CD4-positive, alpha-beta T cell treated with Interferon gamma for 1 hour (primary cell): ENCODE measurements around the gene ALDH2.
"Not testable (repeated sequence)": the region's sequence is repeated elsewhere in the genome, so short reads cannot be mapped to it uniquely, and the experiment has no call there.

Experiments
- DNase-seq: peaks from one replicate; pipeline ENCODE4 v3.0.0-alpha.2; 2020

Gene ALDH2

GRCh38 chr12:111828338-111828979, 61.7 kb downstream of the ALDH2 start:
- DNase-seq: no peak

GRCh38 chr12:111829635-111830034, 62.9 kb downstream of the ALDH2 start:
- DNase-seq: not testable (repeated sequence)

- DNase-seq: peak; percentile 28
Measured at GRCh38 chr12:111834740-111835386, 68.1 kb downstream of the ALDH2 start.

- DNase-seq: not testable (repeated sequence)
Measured at GRCh38 chr12:111835531-111836181, 68.9 kb downstream of the ALDH2 start.

GRCh38 chr12:111838353-111838752, 71.6 kb downstream of the ALDH2 start:
- DNase-seq: no peak

- DNase-seq: no peak
Measured at GRCh38 chr12:111840807-111841206, 74.1 kb downstream of the ALDH2 start.

- DNase-seq: no peak
Measured at GRCh38 chr12:111841236-111841749, 74.6 kb downstream of the ALDH2 start.

- DNase-seq: peak; percentile 95
Measured at GRCh38 chr12:111841750-111842555, 75.2 kb downstream of the ALDH2 start, which contains the start of gene MAPKAPK5. Gene MAPKAPK5, plus strand, starts transcription at chr12:111842228. Its CDS starts 506 bp downstream, at chr12:111842734.

- DNase-seq: no peak
Measured at GRCh38 chr12:111842556-111843396, 76.0 kb downstream of the ALDH2 start.

- DNase-seq: no peak
Measured at GRCh38 chr12:111846016-111846415, 79.3 kb downstream of the ALDH2 start.

GRCh38 chr12:111850526-111850925, 83.8 kb downstream of the ALDH2 start:
- DNase-seq: no peak

GRCh38 chr12:111858186-111858585, 91.5 kb downstream of the ALDH2 start:
- no peak for DNase-seq

GRCh38 chr12:111858778-111859177, 92.0 kb downstream of the ALDH2 start:
- no peak for DNase-seq

GRCh38 chr12:111864913-111865312, 98.2 kb downstream of the ALDH2 start:
- DNase-seq: no peak
